Posterior vena cava (tissue), 2 donors: ENCODE data around the gene ZACN. TPM values are rescaled to one million over a fixed set of nuclear protein-coding genes. Genes with fewer than 3 reads are reported as not detected.
"Not testable (repeated sequence)": the region's sequence is repeated elsewhere in the genome, so short reads cannot be mapped to it uniquely, and the experiment has no call there.

Experiments
- DNase-seq: peaks from one replicate; pipeline ENCODE4 v3.0.0-alpha.2; 2020; ENCODE audit warnings: low spot score
- intact Hi-C, 2 donors: fragments of 100-400 bp; cut with DNase I; formaldehyde crosslinking; loops; one replicate each; pipeline versions ENCODE4 v1.14.1 to v1.14.2; 2022 to 2023
- total RNA-seq, 2 donors: library from RNA; stranded (reverse); fragmentation: NEBNext Ultra II Directional; extraction: Animal tissue kit (Norgen Biotek cat#: 25700); gene quantifications; one replicate each; pipeline ENCODE4 v1.2.1, GENCODE V29; 2021
- donor health status: DM: yes; HTN: yes; CAD: no.
- donor health status: DM: yes; HTN: yes; CAD: no.

Gene ZACN
- total RNA-seq, 2 donors from 2014 or later: not detected

GRCh38 chr17:76050538-76051467 lies 28.2 kb upstream of the ZACN start:
- no peak for DNase-seq
- intact Hi-C loops: no loop called here

- no peak for DNase-seq
- intact Hi-C loops: no loop called here
Observed at GRCh38 chr17:76051561-76051960, 27.4 kb upstream of the ZACN start.

- no peak for DNase-seq
- intact Hi-C loops: no loop called here
Observed at GRCh38 chr17:76053246-76054111, 25.5 kb upstream of the ZACN start.

GRCh38 chr17:76054112-76054476 lies 24.9 kb upstream of the ZACN start:
- intact Hi-C loops: no loop called here
- no peak for DNase-seq

- intact Hi-C loops: no loop called here
- DNase-seq: no peak
Observed at GRCh38 chr17:76056882-76057281, 22.1 kb upstream of the ZACN start.

- intact Hi-C loops: not testable (repeated sequence)
Observed at GRCh38 chr17:76058264-76058663, 20.7 kb upstream of the ZACN start.

GRCh38 chr17:76063875-76064546 lies 15.0 kb upstream of the ZACN start:
- DNase-seq: no peak
- intact Hi-C loops: no loop called here

More at GRCh38 chr17:76058264-76058663, 20.7 kb upstream of the ZACN start:
- not testable (repeated sequence) for DNase-seq

GRCh38 chr17:76065775-76066174 lies 13.2 kb upstream of the ZACN start:
- no peak for DNase-seq
- intact Hi-C loops: no loop called here

- intact Hi-C loops: no loop called here
Observed at GRCh38 chr17:76071531-76072147, 7.3 kb upstream of the ZACN start.

GRCh38 chr17:76072148-76072858 lies 6.7 kb upstream of the ZACN start, which contains the start of gene SRP68:
Gene SRP68 (minus strand): TSS chr17:76072517. CDS start chr17:76072491, 26 bp downstream.
- DNase-seq: peak; percentile 97
- intact Hi-C loops: no loop called here

More at GRCh38 chr17:76071531-76072147, 7.3 kb upstream of the ZACN start:
- no peak for DNase-seq

GRCh38 chr17:76074390-76075363 lies 4.3 kb upstream of the ZACN start, which contains the start of gene GALR2:
Gene GALR2 (plus strand): TSS chr17:76074781. CDS start chr17:76074884, 103 bp downstream.
- DNase-seq: no peak
- intact Hi-C loops: no loop called here

- intact Hi-C loops: no loop called here
Observed at GRCh38 chr17:76075364-76076145, 3.4 kb upstream of the ZACN start.

GRCh38 chr17:76076146-76076764 lies 2.7 kb upstream of the ZACN start:
- intact Hi-C loops: no loop called here
- DNase-seq: no peak

More at GRCh38 chr17:76075364-76076145, 3.4 kb upstream of the ZACN start:
- DNase-seq: no peak

- intact Hi-C loops: no loop called here
- DNase-seq: no peak
Observed at GRCh38 chr17:76076765-76077583, 2.0 kb upstream of the ZACN start.

- intact Hi-C loops: no loop called here
- no peak for DNase-seq
Observed at GRCh38 chr17:76077584-76078110, 1.3 kb upstream of the ZACN start.
